WTC11 (cell line): ENCODE data around the gene MRPL20. TPM values are rescaled to one million over a fixed set of nuclear protein-coding genes. Genes with fewer than 3 reads are reported as not detected.

Experiments
- ATAC-seq: fragments of 200-7000 bp; cut with Tn5 transposase; 2 replicates; pipeline ENCODE4 v1.10.0; 2021; ENCODE audit warnings: mild to moderate bottlenecking, moderate library complexity
- CTCF ChIA-PET: fragments of 300-600 bp; sonication (Branson Sonifier 250); formaldehyde crosslinking; loops from one replicate; lab custom pipeline; 2021; ENCODE audit warnings: antibody characterized with exemption; lab: Charles Lee
- POLR2A ChIA-PET: fragments of 350-600 bp; sonication (Branson Sonifier 250); formaldehyde crosslinking; loops from one replicate; lab custom pipeline; 2021; ENCODE audit warnings: antibody characterized with exemption; lab: Charles Lee
- DNase-seq: peaks from one replicate; pipeline ENCODE4 v3.0.0; 2021; ENCODE audit warnings: low spot score
- H3K27ac Mint-ChIP-seq: 2 replicates; pipeline ENCODE4 v1.8.0; 2021; ENCODE audit warnings: mixed read lengths
- H3K27me3 Mint-ChIP-seq: 2 replicates; pipeline ENCODE4 v1.8.0; 2021; ENCODE audit warnings: low read depth, mild to moderate bottlenecking, moderate library complexity, mixed read lengths
- H3K36me3 Mint-ChIP-seq: 2 replicates; pipeline ENCODE4 v1.8.0; 2021; ENCODE audit warnings: mixed read lengths
- H3K4me1 Mint-ChIP-seq: 2 replicates; pipeline ENCODE4 v1.8.0; 2022; ENCODE audit warnings: mixed read lengths
- H3K4me3 Mint-ChIP-seq: 2 replicates; pipeline ENCODE4 v1.8.0; 2021; ENCODE audit warnings: mild to moderate bottlenecking, moderate library complexity, mixed read lengths
- H3K9me3 Mint-ChIP-seq: 2 replicates; pipeline ENCODE4 v1.8.0; 2021; ENCODE audit warnings: mixed read lengths
- CREB1 ChIP-seq: sonication (generic); formaldehyde crosslinking; IDR thresholded peaks from 2 replicates; pipeline ENCODE4 v1.8.0; 2023; ENCODE audit warnings: mild to moderate bottlenecking, missing genetic modification reagents
- CREM ChIP-seq: sonication (generic); formaldehyde crosslinking; IDR thresholded peaks from 2 replicates; pipeline ENCODE4 v1.8.1; 2022; ENCODE audit warnings: mild to moderate bottlenecking, missing genetic modification reagents, moderate library complexity
- GABPB1 ChIP-seq: sonication (generic); formaldehyde crosslinking; IDR thresholded peaks from 2 replicates; pipeline ENCODE4 v1.8.1; 2023; ENCODE audit warnings: mild to moderate bottlenecking, missing genetic modification reagents
- JUN ChIP-seq: sonication (generic); formaldehyde crosslinking; IDR thresholded peaks from 2 replicates; pipeline ENCODE4 v1.8.0; 2023; ENCODE audit warnings: mild to moderate bottlenecking, missing genetic modification reagents
- NR2C2 ChIP-seq: sonication (generic); formaldehyde crosslinking; IDR thresholded peaks from 2 replicates; pipeline ENCODE4 v1.8.0; 2022; ENCODE audit warnings: mild to moderate bottlenecking, missing genetic modification reagents
- OVOL2 ChIP-seq: fragments of 250-450 bp; sonication (Bioruptor Pico); IDR thresholded peaks from 2 replicates; pipeline ENCODE4 v1.9.0; 2021; ENCODE audit warnings: mild to moderate bottlenecking, borderline replicate concordance
- RELA ChIP-seq: sonication (generic); formaldehyde crosslinking; IDR thresholded peaks from 2 replicates; pipeline ENCODE4 v1.8.1; 2022; ENCODE audit warnings: missing genetic modification reagents, mild to moderate bottlenecking, borderline replicate concordance
- SOX15 ChIP-seq: fragments of 250-450 bp; sonication (Bioruptor Pico); IDR thresholded peaks from 2 replicates; pipeline ENCODE4 v1.9.0; 2021; ENCODE audit warnings: mild to moderate bottlenecking
- TEAD4 ChIP-seq: sonication (generic); formaldehyde crosslinking; IDR thresholded peaks from 2 replicates; pipeline ENCODE4 v1.8.0; 2022; ENCODE audit warnings: mild to moderate bottlenecking, missing genetic modification reagents
- TP53 ChIP-seq: sonication (generic); formaldehyde crosslinking; IDR thresholded peaks from 2 replicates; pipeline ENCODE4 v1.8.1; 2023; ENCODE audit warnings: mild to moderate bottlenecking, missing genetic modification reagents
- ZBTB21 ChIP-seq: sonication (generic); formaldehyde crosslinking; IDR thresholded peaks from 2 replicates; pipeline ENCODE4 v1.8.1; 2023; ENCODE audit warnings: mild to moderate bottlenecking, missing genetic modification reagents, borderline replicate concordance
- ZNF317 ChIP-seq: sonication (generic); formaldehyde crosslinking; IDR thresholded peaks from 2 replicates; pipeline ENCODE4 v1.8.1; 2023; ENCODE audit warnings: low read depth, mild to moderate bottlenecking, moderate library complexity, missing genetic modification reagents, borderline replicate concordance
- ZNF423 ChIP-seq: fragments of 250-450 bp; sonication (Bioruptor Pico); IDR thresholded peaks from 2 replicates; pipeline ENCODE4 v2.1.2; 2022; ENCODE audit warnings: mild to moderate bottlenecking, moderate library complexity
- total RNA-seq: library from RNA; stranded (reverse); gene quantifications from 3 replicates; pipeline ENCODE4 v1.2.3, GENCODE V29; 2021
- TF ChIP-seq, protein P1 (sequence below): sonication (generic); formaldehyde crosslinking; IDR thresholded peaks from 2 replicates; pipeline ENCODE4 v1.8.1; 2022; ENCODE audit warnings: missing genetic modification reagents, borderline replicate concordance
- TF ChIP-seq, protein P2 (sequence below): fragments of 250-450 bp; sonication (Bioruptor Pico); IDR thresholded peaks from 2 replicates; pipeline ENCODE4 v1.9.0; 2021; ENCODE audit warnings: mild to moderate bottlenecking
- TF ChIP-seq, protein P3 (sequence below): sonication (generic); formaldehyde crosslinking; IDR thresholded peaks from 2 replicates; pipeline ENCODE4 v1.8.1; 2023; ENCODE audit warnings: mild to moderate bottlenecking, missing genetic modification reagents, borderline replicate concordance
- TF ChIP-seq, protein P4 (sequence below): fragments of 250-450 bp; sonication (Bioruptor Pico); IDR thresholded peaks from 2 replicates; pipeline ENCODE4 v2.1.2; 2022; ENCODE audit warnings: mild to moderate bottlenecking, moderate library complexity

Gene MRPL20
- total RNA-seq, 1 experiment from 2014 or later: 156 TPM

DNA sequence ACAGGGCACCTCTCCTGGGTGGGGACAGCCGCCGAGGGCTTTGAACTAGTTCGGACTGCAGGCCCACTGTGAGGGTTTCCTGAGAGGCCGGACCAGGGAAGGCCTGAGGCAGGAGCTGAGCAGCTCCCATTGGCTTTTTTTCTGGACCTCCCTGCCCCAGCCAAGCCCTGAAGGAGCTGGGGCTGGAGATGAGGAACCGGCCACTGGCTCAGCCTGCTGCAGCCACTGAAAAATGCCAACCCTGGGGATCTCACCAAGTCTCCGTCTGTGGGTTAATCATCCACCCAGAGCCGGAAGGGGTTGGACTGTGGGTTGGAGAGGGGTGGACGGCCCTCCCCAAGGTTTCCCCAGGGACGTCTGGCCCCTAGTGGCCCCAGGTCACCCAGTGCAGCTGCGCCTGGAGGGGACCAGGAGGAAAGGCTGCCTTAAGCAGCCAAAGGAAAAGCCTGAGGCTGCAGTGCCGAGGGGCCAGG is 30.8 kb upstream of the MRPL20 start:
- DNase-seq (no peak), ATAC-seq (no peak)
- no peaks in the 10 kb centered on the region for H3K9me3 Mint-ChIP-seq
- no peak overlapping the region for H3K4me3 Mint-ChIP-seq
- H3K27me3 Mint-ChIP-seq: peaks cover 6% of the 10 kb centered on the region
- ChIA-PET POLR2A (no interaction called here), CTCF (interaction anchor here (0.6 to 1.5 kb wide), 3 partner anchors 9 to 191 kb away, joined by 3 to 5 read pairs (median 3); no protein-coding TSS in a partner anchor)
- no peak overlapping the region for H3K27ac Mint-ChIP-seq
- no peaks in the 10 kb centered on the region for H3K36me3 Mint-ChIP-seq
- TF ChIP-seq JUN (CRISPR knock-in tag) (no peak), GABPB1 (CRISPR knock-in tag) (0 out of 2 replicates have a peak, but pooled peaks have one; percentile 23)
- peaks cover 15% of the 10 kb centered on the region for H3K4me1 Mint-ChIP-seq

DNA sequence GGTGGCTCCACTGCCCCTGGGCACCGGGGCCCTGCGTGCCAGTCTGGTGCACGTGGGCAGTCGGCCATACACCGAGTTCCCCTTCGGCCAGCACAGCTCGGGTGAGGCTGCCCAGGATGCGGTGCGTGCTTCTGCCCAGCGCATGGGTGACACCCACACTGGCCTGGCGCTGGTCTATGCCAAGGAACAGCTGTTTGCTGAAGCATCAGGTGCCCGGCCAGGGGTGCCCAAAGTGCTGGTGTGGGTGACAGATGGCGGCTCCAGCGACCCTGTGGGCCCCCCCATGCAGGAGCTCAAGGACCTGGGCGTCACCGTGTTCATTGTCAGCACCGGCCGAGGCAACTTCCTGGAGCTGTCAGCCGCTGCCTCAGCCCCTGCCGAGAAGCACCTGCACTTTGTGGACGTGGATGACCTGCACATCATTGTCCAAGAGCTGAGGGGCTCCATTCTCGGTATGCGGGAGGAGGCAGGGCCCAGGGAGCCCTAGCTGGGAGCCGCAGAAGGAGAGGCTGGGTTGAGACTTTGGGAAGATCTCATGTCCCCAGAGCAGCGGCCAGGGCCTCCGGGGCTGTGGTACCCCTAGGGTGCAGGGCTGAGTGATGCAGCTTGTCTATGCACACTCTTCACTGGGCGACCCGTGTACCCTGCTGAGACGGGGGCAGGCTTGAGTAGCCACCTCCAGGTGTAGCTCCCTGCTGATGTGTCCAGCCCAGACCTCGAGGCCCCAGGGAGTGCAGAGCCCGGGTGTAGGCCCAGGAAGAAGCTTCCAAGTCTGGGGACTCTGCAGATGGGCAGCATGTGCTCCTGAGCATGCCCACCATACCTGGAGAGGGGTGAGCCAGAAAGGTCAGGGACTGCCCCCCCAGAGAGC is 30.2 kb upstream of the MRPL20 start:
- no peaks in the 10 kb centered on the region for H3K9me3 Mint-ChIP-seq
- no peak for DNase-seq
- CTCF ChIA-PET: interaction anchor here (0.6 to 2.2 kb wide), 5 partner anchors 8 to 192 kb away, joined by 3 to 12 read pairs (median 3); no protein-coding TSS in a partner anchor
- H3K27ac Mint-ChIP-seq: no peak overlapping the region
- no peak for TF ChIP-seq NR2C2 (CRISPR knock-in tag)
- TF ChIP-seq TP53 (CRISPR knock-in tag): no peak
- TF ChIP-seq, protein P1, sequence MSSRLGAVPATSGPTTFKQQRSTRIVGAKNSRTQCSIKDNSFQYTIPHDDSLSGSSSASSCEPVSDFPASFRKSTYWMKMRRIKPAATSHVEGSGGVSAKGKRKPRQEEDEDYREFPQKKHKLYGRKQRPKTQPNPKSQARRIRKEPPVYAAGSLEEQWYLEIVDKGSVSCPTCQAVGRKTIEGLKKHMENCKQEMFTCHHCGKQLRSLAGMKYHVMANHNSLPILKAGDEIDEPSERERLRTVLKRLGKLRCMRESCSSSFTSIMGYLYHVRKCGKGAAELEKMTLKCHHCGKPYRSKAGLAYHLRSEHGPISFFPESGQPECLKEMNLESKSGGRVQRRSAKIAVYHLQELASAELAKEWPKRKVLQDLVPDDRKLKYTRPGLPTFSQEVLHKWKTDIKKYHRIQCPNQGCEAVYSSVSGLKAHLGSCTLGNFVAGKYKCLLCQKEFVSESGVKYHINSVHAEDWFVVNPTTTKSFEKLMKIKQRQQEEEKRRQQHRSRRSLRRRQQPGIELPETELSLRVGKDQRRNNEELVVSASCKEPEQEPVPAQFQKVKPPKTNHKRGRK (CRISPR knock-in tag): no peak
- TF ChIP-seq SOX15 (CRISPR knock-in tag): no peak
- TF ChIP-seq RELA (CRISPR knock-in tag): no peak
- no peak for TF ChIP-seq CREB1 (CRISPR knock-in tag)
- TF ChIP-seq OVOL2 (CRISPR knock-in tag): no peak
- TF ChIP-seq, protein P2, sequence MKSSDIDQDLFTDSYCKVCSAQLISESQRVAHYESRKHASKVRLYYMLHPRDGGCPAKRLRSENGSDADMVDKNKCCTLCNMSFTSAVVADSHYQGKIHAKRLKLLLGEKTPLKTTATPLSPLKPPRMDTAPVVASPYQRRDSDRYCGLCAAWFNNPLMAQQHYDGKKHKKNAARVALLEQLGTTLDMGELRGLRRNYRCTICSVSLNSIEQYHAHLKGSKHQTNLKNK: no peak
- TF ChIP-seq, protein P3, sequence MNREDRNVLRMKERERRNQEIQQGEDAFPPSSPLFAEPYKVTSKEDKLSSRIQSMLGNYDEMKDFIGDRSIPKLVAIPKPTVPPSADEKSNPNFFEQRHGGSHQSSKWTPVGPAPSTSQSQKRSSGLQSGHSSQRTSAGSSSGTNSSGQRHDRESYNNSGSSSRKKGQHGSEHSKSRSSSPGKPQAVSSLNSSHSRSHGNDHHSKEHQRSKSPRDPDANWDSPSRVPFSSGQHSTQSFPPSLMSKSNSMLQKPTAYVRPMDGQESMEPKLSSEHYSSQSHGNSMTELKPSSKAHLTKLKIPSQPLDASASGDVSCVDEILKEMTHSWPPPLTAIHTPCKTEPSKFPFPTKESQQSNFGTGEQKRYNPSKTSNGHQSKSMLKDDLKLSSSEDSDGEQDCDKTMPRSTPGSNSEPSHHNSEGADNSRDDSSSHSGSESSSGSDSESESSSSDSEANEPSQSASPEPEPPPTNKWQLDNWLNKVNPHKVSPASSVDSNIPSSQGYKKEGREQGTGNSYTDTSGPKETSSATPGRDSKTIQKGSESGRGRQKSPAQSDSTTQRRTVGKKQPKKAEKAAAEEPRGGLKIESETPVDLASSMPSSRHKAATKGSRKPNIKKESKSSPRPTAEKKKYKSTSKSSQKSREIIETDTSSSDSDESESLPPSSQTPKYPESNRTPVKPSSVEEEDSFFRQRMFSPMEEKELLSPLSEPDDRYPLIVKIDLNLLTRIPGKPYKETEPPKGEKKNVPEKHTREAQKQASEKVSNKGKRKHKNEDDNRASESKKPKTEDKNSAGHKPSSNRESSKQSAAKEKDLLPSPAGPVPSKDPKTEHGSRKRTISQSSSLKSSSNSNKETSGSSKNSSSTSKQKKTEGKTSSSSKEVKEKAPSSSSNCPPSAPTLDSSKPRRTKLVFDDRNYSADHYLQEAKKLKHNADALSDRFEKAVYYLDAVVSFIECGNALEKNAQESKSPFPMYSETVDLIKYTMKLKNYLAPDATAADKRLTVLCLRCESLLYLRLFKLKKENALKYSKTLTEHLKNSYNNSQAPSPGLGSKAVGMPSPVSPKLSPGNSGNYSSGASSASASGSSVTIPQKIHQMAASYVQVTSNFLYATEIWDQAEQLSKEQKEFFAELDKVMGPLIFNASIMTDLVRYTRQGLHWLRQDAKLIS (CRISPR knock-in tag): no peak
- TF ChIP-seq ZBTB21 (CRISPR knock-in tag): no peak
- TF ChIP-seq TEAD4: no peak
- no peak for TF ChIP-seq CREM
- TF ChIP-seq, protein P4, sequence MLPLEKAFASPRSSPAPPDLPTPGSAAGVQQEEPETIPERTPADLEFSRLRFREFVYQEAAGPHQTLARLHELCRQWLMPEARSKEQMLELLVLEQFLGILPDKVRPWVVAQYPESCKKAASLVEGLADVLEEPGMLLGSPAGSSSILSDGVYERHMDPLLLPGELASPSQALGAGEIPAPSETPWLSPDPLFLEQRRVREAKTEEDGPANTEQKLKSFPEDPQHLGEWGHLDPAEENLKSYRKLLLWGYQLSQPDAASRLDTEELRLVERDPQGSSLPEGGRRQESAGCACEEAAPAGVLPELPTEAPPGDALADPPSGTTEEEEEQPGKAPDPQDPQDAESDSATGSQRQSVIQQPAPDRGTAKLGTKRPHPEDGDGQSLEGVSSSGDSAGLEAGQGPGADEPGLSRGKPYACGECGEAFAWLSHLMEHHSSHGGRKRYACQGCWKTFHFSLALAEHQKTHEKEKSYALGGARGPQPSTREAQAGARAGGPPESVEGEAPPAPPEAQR (CRISPR knock-in tag): no peak
- no peak for TF ChIP-seq ZNF317 (CRISPR knock-in tag)
- no peak for TF ChIP-seq ZNF423 (CRISPR knock-in tag)
- TF ChIP-seq, all 79 proteins: peak for 0
- H3K27me3 Mint-ChIP-seq: peaks cover 6% of the 10 kb centered on the region; the same call in 1 of the 2 replicates
- no peaks in the 10 kb centered on the region for H3K36me3 Mint-ChIP-seq
- H3K4me1 Mint-ChIP-seq: peaks cover 19% of the 10 kb centered on the region
- peak overlapping the region; percentile 68; the same call in 1 of the 2 replicates for H3K4me3 Mint-ChIP-seq
- no peak for ATAC-seq
- POLR2A ChIA-PET: no interaction called here
